Measurements from ENCODE around the gene FAM83G.
"Not testable (repeated sequence)": the region's sequence is repeated elsewhere in the genome, so short reads cannot be mapped to it uniquely, and the experiment has no call there.

The FAM83G gene

GRCh38 chr17:19004421-19005136 lies at the start of gene FAM83G:
TSS of gene FAM83G (minus strand) at chr17:19004764. CDS start at chr17:19004041, 723 bp downstream.
- peak; percentile 35 for DNase-seq

- not testable (repeated sequence) for DNase-seq
Measured at GRCh38 chr17:19048826-19049225, 44.3 kb upstream of the FAM83G start.

- DNase-seq: not testable (repeated sequence)
Measured at GRCh38 chr17:19047510-19047909, 42.9 kb upstream of the FAM83G start.

GRCh38 chr17:19046782-19047375 lies 42.3 kb upstream of the FAM83G start, which contains the start of gene GRAP:
TSS of gene GRAP (minus strand) at chr17:19046957. CDS start at chr17:19046926, 31 bp downstream.
- DNase-seq: not testable (repeated sequence)

- not testable (repeated sequence) for DNase-seq
Measured at GRCh38 chr17:19044643-19045042, 40.1 kb upstream of the FAM83G start.

- not testable (repeated sequence) for DNase-seq
Measured at GRCh38 chr17:19043032-19043431, 38.5 kb upstream of the FAM83G start.

- DNase-seq: not testable (repeated sequence)
Measured at GRCh38 chr17:19042369-19042768, 37.8 kb upstream of the FAM83G start.

- DNase-seq: not testable (repeated sequence)
Measured at GRCh38 chr17:19041871-19042270, 37.3 kb upstream of the FAM83G start.

- DNase-seq: not testable (repeated sequence)
Measured at GRCh38 chr17:19040350-19040749, 35.8 kb upstream of the FAM83G start.

GRCh38 chr17:19038730-19039129 lies 34.2 kb upstream of the FAM83G start:
- DNase-seq: not testable (repeated sequence)

GRCh38 chr17:19038007-19038406 lies 33.4 kb upstream of the FAM83G start:
- DNase-seq: not testable (repeated sequence)

- not testable (repeated sequence) for DNase-seq
Measured at GRCh38 chr17:19037547-19037946, 33.0 kb upstream of the FAM83G start.

- DNase-seq: not testable (repeated sequence)
Measured at GRCh38 chr17:19036186-19036585, 31.6 kb upstream of the FAM83G start.

GRCh38 chr17:19032377-19032988 lies 27.9 kb upstream of the FAM83G start:
- not testable (repeated sequence) for DNase-seq

GRCh38 chr17:19031729-19032128 lies 27.2 kb upstream of the FAM83G start:
- not testable (repeated sequence) for DNase-seq

GRCh38 chr17:19030771-19031449 lies 26.3 kb upstream of the FAM83G start:
- DNase-seq: not testable (repeated sequence)

- DNase-seq: not testable (repeated sequence)
Measured at GRCh38 chr17:19029740-19030139, 25.2 kb upstream of the FAM83G start.

- DNase-seq: not testable (repeated sequence)
Measured at GRCh38 chr17:19028671-19029070, 24.1 kb upstream of the FAM83G start.

GRCh38 chr17:19024101-19025078 lies 19.8 kb upstream of the FAM83G start:
- no peak for DNase-seq

- no peak for DNase-seq
Measured at GRCh38 chr17:19023209-19023999, 18.8 kb upstream of the FAM83G start.

- no peak for DNase-seq
Measured at GRCh38 chr17:19022747-19023146, 18.2 kb upstream of the FAM83G start.
